ENCODE data around the gene NOL11. TPM values are rescaled to one million over a fixed set of nuclear protein-coding genes. Genes with fewer than 3 reads are reported as not detected.
"Not testable (repeated sequence)": the region's sequence is repeated elsewhere in the genome, so short reads cannot be mapped to it uniquely, and the experiment has no call there.

The NOL11 gene
- total RNA-seq, 1 donor from 2014 or later = 35.4 TPM

DNA sequence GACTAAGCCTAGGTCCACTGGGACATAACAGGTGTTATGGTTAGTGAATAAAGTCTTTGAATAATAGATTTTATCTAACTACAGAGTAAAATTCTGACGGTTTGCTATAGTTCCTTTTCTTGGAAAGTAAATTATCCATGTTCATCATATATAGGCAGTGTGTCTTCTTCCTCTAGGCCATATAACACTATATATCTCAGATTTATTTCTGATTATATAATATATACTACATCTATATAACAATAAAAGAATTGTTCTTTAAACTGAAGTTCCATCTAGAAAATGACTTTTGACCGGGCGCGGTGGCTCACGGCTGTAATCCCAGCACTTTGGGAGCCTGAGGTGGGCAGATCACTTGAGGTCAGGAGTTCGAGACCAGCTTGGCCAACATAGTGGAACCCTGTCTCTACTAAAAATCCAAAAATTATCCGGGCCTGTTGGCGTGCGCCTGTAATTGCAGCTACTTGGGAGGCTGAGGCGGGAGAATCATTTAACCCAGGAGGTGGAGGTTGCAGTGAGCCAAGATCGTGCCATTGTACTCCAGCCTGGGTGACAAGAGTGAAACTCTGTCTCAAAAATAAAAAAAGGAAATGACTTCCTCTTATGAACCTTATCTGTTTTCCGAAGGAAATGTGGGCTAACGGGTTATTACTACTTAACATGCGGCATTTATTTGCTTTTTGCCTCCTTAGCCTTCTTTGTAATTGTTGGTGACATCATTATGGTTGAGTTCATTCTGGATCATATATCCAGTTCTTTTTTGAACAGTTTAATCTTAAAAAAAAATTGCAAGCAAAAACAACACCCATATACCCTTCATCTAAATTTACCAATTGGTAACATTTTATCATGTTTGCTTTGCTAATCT is 29.2 kb downstream of the NOL11 start:
- Histone ChIP-seq H3K4me3 (no peak overlapping the region), H3K4me1 (peaks cover 5% of the 10 kb centered on the region), H3K27me3 (no peaks in the 10 kb centered on the region), H3K27ac (no peak overlapping the region), H3K9me3 (no peaks in the 10 kb centered on the region), H3K36me3 (peaks cover 0 to 51% of the 10 kb centered on the region in 2 donors)
- TF ChIP-seq, protein P1, sequence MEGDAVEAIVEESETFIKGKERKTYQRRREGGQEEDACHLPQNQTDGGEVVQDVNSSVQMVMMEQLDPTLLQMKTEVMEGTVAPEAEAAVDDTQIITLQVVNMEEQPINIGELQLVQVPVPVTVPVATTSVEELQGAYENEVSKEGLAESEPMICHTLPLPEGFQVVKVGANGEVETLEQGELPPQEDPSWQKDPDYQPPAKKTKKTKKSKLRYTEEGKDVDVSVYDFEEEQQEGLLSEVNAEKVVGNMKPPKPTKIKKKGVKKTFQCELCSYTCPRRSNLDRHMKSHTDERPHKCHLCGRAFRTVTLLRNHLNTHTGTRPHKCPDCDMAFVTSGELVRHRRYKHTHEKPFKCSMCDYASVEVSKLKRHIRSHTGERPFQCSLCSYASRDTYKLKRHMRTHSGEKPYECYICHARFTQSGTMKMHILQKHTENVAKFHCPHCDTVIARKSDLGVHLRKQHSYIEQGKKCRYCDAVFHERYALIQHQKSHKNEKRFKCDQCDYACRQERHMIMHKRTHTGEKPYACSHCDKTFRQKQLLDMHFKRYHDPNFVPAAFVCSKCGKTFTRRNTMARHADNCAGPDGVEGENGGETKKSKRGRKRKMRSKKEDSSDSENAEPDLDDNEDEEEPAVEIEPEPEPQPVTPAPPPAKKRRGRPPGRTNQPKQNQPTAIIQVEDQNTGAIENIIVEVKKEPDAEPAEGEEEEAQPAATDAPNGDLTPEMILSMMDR (IDR thresholded peaks at IDR 0.05) = no peak
- TF ChIP-seq POLR2AphosphoS5 (IDR thresholded peaks at IDR 0.05; ENCODE audit: insufficient read depth in 1 of 2, low read depth in 1 of 2) (no peak), POLR2A (IDR thresholded peaks at IDR 0.05) (no peak)
- no peak for DNase-seq (ENCODE audit: extremely low spot score in 2 of 2)
- intact Hi-C loops (cut with DNase I) = no loop called here

DNA sequence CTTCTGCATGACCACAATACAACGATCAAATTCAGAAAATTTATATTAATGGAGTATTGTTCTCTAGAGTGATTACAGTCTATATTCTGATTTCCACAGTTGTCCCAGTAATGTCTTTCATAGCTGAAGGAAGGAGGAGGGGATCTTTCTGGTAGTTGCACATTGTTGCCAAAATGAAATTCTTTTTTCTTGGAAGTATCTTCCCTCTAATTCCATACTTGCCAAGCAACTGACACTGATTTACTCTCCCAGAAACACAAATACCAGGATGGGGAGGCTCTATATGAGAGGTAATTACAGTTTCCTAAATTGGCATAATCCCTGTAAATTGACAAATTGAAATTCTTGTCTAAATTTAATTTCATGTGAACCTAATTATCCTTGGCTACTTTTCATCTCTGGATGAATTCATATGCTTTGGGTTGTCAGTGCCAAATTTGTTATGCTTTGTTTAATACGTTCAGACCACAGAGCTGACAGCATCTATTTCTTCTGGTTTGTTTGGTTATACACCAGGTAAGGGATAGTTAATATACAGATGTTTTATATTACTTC is 30.0 kb downstream of the NOL11 start:
- Histone ChIP-seq H3K4me3 (no peak overlapping the region), H3K27ac (no peak overlapping the region), H3K9me3 (no peaks in the 10 kb centered on the region), H3K36me3 (peaks cover 0 to 43% of the 10 kb centered on the region in 2 donors), H3K4me1 (peaks cover 5% of the 10 kb centered on the region), H3K27me3 (no peaks in the 10 kb centered on the region)
- no peak for DNase-seq (ENCODE audit: extremely low spot score in 2 of 2)
- intact Hi-C loops (cut with DNase I) = no loop called here
- TF ChIP-seq, protein P1 (IDR thresholded peaks at IDR 0.05) = no peak
- TF ChIP-seq POLR2A (IDR thresholded peaks at IDR 0.05) (no peak), POLR2AphosphoS5 (IDR thresholded peaks at IDR 0.05; ENCODE audit: insufficient read depth in 1 of 2, low read depth in 1 of 2) (no peak)

DNA sequence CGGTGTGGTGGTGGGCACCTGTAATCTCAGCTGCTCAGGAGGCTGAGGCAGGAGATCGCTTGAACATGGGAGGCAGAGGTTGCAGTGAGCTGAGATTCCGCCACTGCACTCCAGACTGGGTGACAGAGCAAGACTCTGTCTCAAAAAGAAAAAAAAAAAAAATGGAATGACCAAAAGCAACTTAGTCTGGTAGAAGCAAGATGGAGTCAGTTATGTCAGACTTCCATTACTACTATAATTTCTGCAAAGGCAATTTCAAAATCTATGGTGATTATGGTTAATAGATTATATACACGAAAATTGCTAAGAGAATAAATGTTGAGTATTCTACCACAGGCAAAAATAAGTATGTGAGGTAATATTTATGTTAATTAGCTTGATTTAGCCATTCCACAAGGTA is 32.3 kb downstream of the NOL11 start:
- Histone ChIP-seq H3K27me3 (no peaks in the 10 kb centered on the region), H3K4me3 (no peak overlapping the region), H3K36me3 (peaks cover 0 to 22% of the 10 kb centered on the region in 2 donors), H3K9me3 (no peaks in the 10 kb centered on the region), H3K27ac (no peak overlapping the region), H3K4me1 (peaks cover 5% of the 10 kb centered on the region)
- no peak for DNase-seq (ENCODE audit: extremely low spot score in 2 of 2)
- TF ChIP-seq POLR2AphosphoS5 (IDR thresholded peaks at IDR 0.05; ENCODE audit: insufficient read depth in 1 of 2, low read depth in 1 of 2) (no peak), POLR2A (IDR thresholded peaks at IDR 0.05) (no peak)
- TF ChIP-seq, protein P1 (IDR thresholded peaks at IDR 0.05) = no peak
- intact Hi-C loops (cut with DNase I) = no loop called here

GRCh38 chr17:67751101-67752074 is 33.7 kb downstream of the NOL11 start:
- intact Hi-C loops (cut with DNase I) = no loop called here
- TF ChIP-seq POLR2A (IDR thresholded peaks at IDR 0.05) (no peak), POLR2AphosphoS5 (IDR thresholded peaks at IDR 0.05; ENCODE audit: insufficient read depth in 1 of 2, low read depth in 1 of 2) (no peak)
- TF ChIP-seq, protein P1 (IDR thresholded peaks at IDR 0.05) = no peak
- Histone ChIP-seq H3K4me3 (no peak overlapping the region), H3K4me1 (peaks cover 5% of the 10 kb centered on the region), H3K36me3 (peaks cover 0 to 12% of the 10 kb centered on the region in 2 donors), H3K9me3 (no peaks in the 10 kb centered on the region), H3K27me3 (no peaks in the 10 kb centered on the region), H3K27ac (no peak overlapping the region)
- no peak for DNase-seq (ENCODE audit: extremely low spot score in 2 of 2)

DNA sequence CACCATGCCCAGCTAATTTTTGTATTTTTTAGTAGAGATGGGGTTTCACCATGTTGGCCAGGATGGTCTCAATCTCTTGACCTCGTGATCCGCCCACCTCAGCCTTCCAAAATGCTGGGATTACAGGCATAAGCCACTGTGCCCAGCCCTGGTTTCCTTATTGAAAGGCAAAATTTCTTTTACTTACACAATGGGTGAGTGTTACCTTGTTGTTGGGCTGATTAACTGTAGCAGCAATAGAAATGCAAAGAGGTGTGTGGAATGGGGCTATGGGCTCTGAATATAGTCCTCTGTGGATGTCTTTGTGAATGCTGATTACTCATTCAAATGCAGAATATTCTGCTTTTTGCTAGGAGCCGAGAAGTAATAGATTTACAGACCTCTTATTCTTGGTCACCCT is 34.4 kb downstream of the NOL11 start:
- H3K9me3 ChIP-seq; H3K4me1 ChIP-seq; H3K27ac ChIP-seq; H3K4me3 ChIP-seq; intact Hi-C loops (cut with DNase I); H3K27me3 ChIP-seq; H3K36me3 ChIP-seq; DNase-seq (ENCODE audit: extremely low spot score in 2 of 2): not testable (repeated sequence)

Data from vagina (tissue), 2 donors.